Mesodermal cell (in vitro differentiated cells): ENCODE data around the gene CCDC39. TPM values are rescaled to one million over a fixed set of nuclear protein-coding genes. Genes with fewer than 3 reads are reported as not detected.

Source experiments
- H3K27ac ChIP-seq: 2 replicates; pipeline ENCODE4 v1.7.0; 2013; ENCODE audit warnings: mild to moderate bottlenecking, low read depth, low read length, moderate library complexity; ENCODE audit not compliant: severe bottlenecking
- H3K36me3 ChIP-seq: 2 replicates; pipeline ENCODE4 v1.7.1; 2013; ENCODE audit warnings: mild to moderate bottlenecking, low read length, moderate library complexity; ENCODE audit not compliant: control insufficient read depth, insufficient read depth
- H3K4me1 ChIP-seq: one replicate; pipeline ENCODE4 v1.7.1; 2013; ENCODE audit warnings: mild to moderate bottlenecking, low read length; ENCODE audit not compliant: insufficient read depth, control insufficient read depth, poor library complexity, severe bottlenecking
- H3K4me3 ChIP-seq: 2 replicates; pipeline ENCODE4 v1.7.0; 2013; ENCODE audit warnings: low read length, control low read depth, mild to moderate bottlenecking; ENCODE audit not compliant: insufficient read depth, poor library complexity, severe bottlenecking; ENCODE audit errors: extremely low read depth
- H3K9me3 ChIP-seq: 2 replicates; pipeline ENCODE4 v1.7.1; 2013; ENCODE audit warnings: mild to moderate bottlenecking, low read length, moderate library complexity; ENCODE audit not compliant: control insufficient read depth
- WGBS, 2 experiments: methylation state at CpG; one replicate each; pipeline ENCODE4 v1.1.5; 2013; ENCODE audit warnings: missing lambda C conversion rate in 2 of 2; ENCODE audit not compliant: insufficient coverage in 2 of 2; 5-methylcytosine and 5-hydroxymethylcytosine counted together
- polyA plus RNA-seq, 2 experiments: library from polyadenylated mRNA; stranded (reverse); fragments of 50-300 nt; gene quantifications; one replicate each; pipeline ENCODE4 v1.2.3, GENCODE V29; 2013

The CCDC39 gene
- not detected for polyA plus RNA-seq (2013, experiment 1 of 2)
- 0.10 TPM for polyA plus RNA-seq (2013, experiment 2 of 2)

- WGBS, 2 experiments: 0% methylated on average over 38 to 49 of the region's 56 CpGs
- no peaks in the 10 kb centered on the region for H3K36me3 ChIP-seq
- no peaks in the 10 kb centered on the region for H3K4me1 ChIP-seq
- no peak within 1 kb of the TSS for H3K27ac ChIP-seq
- no peaks in the 10 kb centered on the region for H3K9me3 ChIP-seq
- H3K4me3 ChIP-seq: peak within 1 kb of the TSS; percentile 60
Measured at GRCh38 chr3:180679178-180680096, at the start of gene CCDC39. Gene CCDC39 (minus strand): TSS chr3:180679489. CDS start chr3:180679380, 109 bp downstream.

GRCh38 chr3:180720012-180720411 is 40.7 kb upstream of the CCDC39 start:
- no peaks in the 10 kb centered on the region for H3K9me3 ChIP-seq
- H3K36me3 ChIP-seq: no peaks in the 10 kb centered on the region
- H3K27ac ChIP-seq: no peak overlapping the region
- no CpG with 5 or more reads among the region's 1 CpG for WGBS, 2 experiments
- no peak overlapping the region for H3K4me3 ChIP-seq
- no peaks in the 10 kb centered on the region for H3K4me1 ChIP-seq

- WGBS, 2 experiments: no CpG with 5 or more reads among the region's 2 CpGs
- peaks cover 4% of the 10 kb centered on the region for H3K4me1 ChIP-seq
- H3K4me3 ChIP-seq: no peak overlapping the region
- H3K9me3 ChIP-seq: no peaks in the 10 kb centered on the region
- no peaks in the 10 kb centered on the region for H3K36me3 ChIP-seq
- H3K27ac ChIP-seq: no peak overlapping the region
Measured at GRCh38 chr3:180707896-180708295, 28.6 kb upstream of the CCDC39 start.

- no peaks in the 10 kb centered on the region for H3K9me3 ChIP-seq
- H3K4me1 ChIP-seq: peaks cover 4% of the 10 kb centered on the region
- H3K27ac ChIP-seq: no peak overlapping the region
- no peak overlapping the region for H3K4me3 ChIP-seq
- whole genome bisulfite sequencing, 2 experiments: 82 to 97% methylated on average over 3 to 4 of the region's 4 CpGs
- no peaks in the 10 kb centered on the region for H3K36me3 ChIP-seq
Measured at GRCh38 chr3:180705619-180706018, 26.3 kb upstream of the CCDC39 start.

GRCh38 chr3:180704532-180704931 is 25.2 kb upstream of the CCDC39 start:
- Histone ChIP-seq H3K9me3 (no peaks in the 10 kb centered on the region), H3K4me1 (peaks cover 4% of the 10 kb centered on the region), H3K36me3 (no peaks in the 10 kb centered on the region), H3K27ac (no peak overlapping the region), H3K4me3 (no peak overlapping the region)

- H3K9me3 ChIP-seq: no peaks in the 10 kb centered on the region
- no peak overlapping the region for H3K27ac ChIP-seq
- no peaks in the 10 kb centered on the region for H3K36me3 ChIP-seq
- WGBS, 2 experiments: 78 to 82% methylated on average over 1 to 2 of the region's 3 CpGs
- H3K4me1 ChIP-seq: no peaks in the 10 kb centered on the region
- no peak overlapping the region for H3K4me3 ChIP-seq
Measured at GRCh38 chr3:180700941-180701340, 21.7 kb upstream of the CCDC39 start.

- Histone ChIP-seq H3K4me3 (no peak overlapping the region), H3K9me3 (no peaks in the 10 kb centered on the region), H3K4me1 (no peaks in the 10 kb centered on the region), H3K36me3 (no peaks in the 10 kb centered on the region), H3K27ac (no peak overlapping the region)
- 83 to 89% methylated on average over 2 of the region's 3 CpGs for WGBS, 2 experiments
Measured at GRCh38 chr3:180698760-180699270, 19.5 kb upstream of the CCDC39 start.

GRCh38 chr3:180694321-180694720 is 15.0 kb upstream of the CCDC39 start:
- Histone ChIP-seq H3K9me3 (no peaks in the 10 kb centered on the region), H3K4me1 (no peaks in the 10 kb centered on the region), H3K36me3 (no peaks in the 10 kb centered on the region), H3K27ac (no peak overlapping the region), H3K4me3 (no peak overlapping the region)

- WGBS, 2 experiments: no CpG with 5 or more reads among the region's 1 CpG
- Histone ChIP-seq H3K4me3 (no peak overlapping the region), H3K27ac (no peak overlapping the region), H3K36me3 (no peaks in the 10 kb centered on the region), H3K9me3 (no peaks in the 10 kb centered on the region), H3K4me1 (no peaks in the 10 kb centered on the region)
Measured at GRCh38 chr3:180693656-180694055, 14.4 kb upstream of the CCDC39 start.

GRCh38 chr3:180690061-180690460 is 10.8 kb upstream of the CCDC39 start:
- no peaks in the 10 kb centered on the region for H3K36me3 ChIP-seq
- WGBS, 2 experiments: no CpG with 5 or more reads among the region's 1 CpG
- H3K27ac ChIP-seq: no peak overlapping the region
- no peak overlapping the region for H3K4me3 ChIP-seq
- H3K9me3 ChIP-seq: no peaks in the 10 kb centered on the region
- H3K4me1 ChIP-seq: no peaks in the 10 kb centered on the region

- no peak overlapping the region for H3K27ac ChIP-seq
- H3K4me1 ChIP-seq: no peaks in the 10 kb centered on the region
- no peaks in the 10 kb centered on the region for H3K36me3 ChIP-seq
- H3K9me3 ChIP-seq: no peaks in the 10 kb centered on the region
- WGBS, 2 experiments: 18 to 26% methylated on average over 3 of the region's 3 CpGs
- no peak overlapping the region for H3K4me3 ChIP-seq
Measured at GRCh38 chr3:180684807-180685206, 5.5 kb upstream of the CCDC39 start.
